Measurements from ENCODE around the gene NID1.

DNA sequence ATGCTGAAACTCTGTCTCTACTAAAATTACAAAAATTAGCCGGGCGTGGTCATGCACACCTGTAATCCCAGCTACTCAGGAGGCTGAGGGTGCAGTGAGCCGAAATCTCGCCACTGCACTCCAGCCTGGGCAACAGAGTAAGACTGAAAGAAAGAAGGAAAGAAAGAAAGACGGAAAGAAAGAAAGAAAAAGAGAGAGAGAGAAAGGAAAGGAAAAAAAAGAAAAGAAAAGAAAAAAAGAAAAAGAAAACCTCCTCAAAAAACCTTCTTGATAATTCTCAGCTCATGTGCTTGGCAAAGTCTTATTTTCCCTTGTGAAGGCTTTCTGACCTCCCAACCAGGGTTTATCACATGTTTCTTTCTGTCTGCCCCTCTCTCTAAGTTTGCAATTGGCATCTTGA lies 7.3 kb downstream of the NID1 start:
- TF ChIP-seq, protein P1, sequence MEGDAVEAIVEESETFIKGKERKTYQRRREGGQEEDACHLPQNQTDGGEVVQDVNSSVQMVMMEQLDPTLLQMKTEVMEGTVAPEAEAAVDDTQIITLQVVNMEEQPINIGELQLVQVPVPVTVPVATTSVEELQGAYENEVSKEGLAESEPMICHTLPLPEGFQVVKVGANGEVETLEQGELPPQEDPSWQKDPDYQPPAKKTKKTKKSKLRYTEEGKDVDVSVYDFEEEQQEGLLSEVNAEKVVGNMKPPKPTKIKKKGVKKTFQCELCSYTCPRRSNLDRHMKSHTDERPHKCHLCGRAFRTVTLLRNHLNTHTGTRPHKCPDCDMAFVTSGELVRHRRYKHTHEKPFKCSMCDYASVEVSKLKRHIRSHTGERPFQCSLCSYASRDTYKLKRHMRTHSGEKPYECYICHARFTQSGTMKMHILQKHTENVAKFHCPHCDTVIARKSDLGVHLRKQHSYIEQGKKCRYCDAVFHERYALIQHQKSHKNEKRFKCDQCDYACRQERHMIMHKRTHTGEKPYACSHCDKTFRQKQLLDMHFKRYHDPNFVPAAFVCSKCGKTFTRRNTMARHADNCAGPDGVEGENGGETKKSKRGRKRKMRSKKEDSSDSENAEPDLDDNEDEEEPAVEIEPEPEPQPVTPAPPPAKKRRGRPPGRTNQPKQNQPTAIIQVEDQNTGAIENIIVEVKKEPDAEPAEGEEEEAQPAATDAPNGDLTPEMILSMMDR (IDR thresholded peaks at IDR 0.05 in 8 of 11, conservative IDR thresholded peaks at IDR 0.05 in 3 of 11), result no peak
- no peak for TF ChIP-seq POLR2AphosphoS5 (IDR thresholded peaks at IDR 0.05)

Measured in spleen (tissue), 7 donors.